ENCODE data around the gene SDCCAG8. TPM values are rescaled to one million over a fixed set of nuclear protein-coding genes. Genes with fewer than 3 reads are reported as not detected.

SDCCAG8 gene
- total and polyA plus RNA-seq, 2 of the 8 experiments (the other 6 are each of a cell fraction or from before 2014, with no cell fraction given): 15.6 to 21.0 TPM

- H3K27ac ChIP-seq (ENCODE audit: low read depth, low read length): no peak overlapping the region
- no peaks in the 10 kb centered on the region for H3K23me2 ChIP-seq (ENCODE audit: low read depth, low read length)
- no peaks in the 10 kb centered on the region for H3K36me3 ChIP-seq (ENCODE audit: control insufficient read depth in 2 of 4, insufficient read depth in 4 of 4, low read length in 3 of 4)
- H3K18ac ChIP-seq (ENCODE audit: extremely low read depth, low read length): no peak overlapping the region
- no peak overlapping the region for H4K8ac ChIP-seq (ENCODE audit: extremely low read depth, insufficient read depth, low read length)
- DNase-seq (ENCODE audit: low read depth in 1 of 2, low spot score in 2 of 2) (no peak), FAIRE-seq (no peak)
- H2AFZ ChIP-seq (ENCODE audit: low read length): no peak overlapping the region
- H3K27me3 ChIP-seq (replicated peaks in 1 of 4; ENCODE audit: control insufficient read depth in 3 of 4, extremely low read depth in 1 of 4, insufficient read depth in 3 of 4, low read length in 3 of 4): no peaks in the 10 kb centered on the region
- no peak overlapping the region for H3K14ac ChIP-seq (ENCODE audit: insufficient read length)
- H3K4me2 ChIP-seq (ENCODE audit: insufficient read depth in 1 of 2, low read depth in 2 of 2, low read length in 2 of 2): no peak overlapping the region
- H3K4ac ChIP-seq (replicated peaks; ENCODE audit: insufficient read length, low read depth, low read length): no peak overlapping the region
- H4K20me1 ChIP-seq (replicated peaks in 1 of 2; ENCODE audit: control insufficient read depth in 1 of 2, insufficient read depth in 2 of 2, low read length in 2 of 2): no peaks in the 10 kb centered on the region
- peak overlapping the region; percentile 4; the same call in 1 of the 2 replicates for H2BK12ac ChIP-seq (ENCODE audit: low read depth, low read length)
- no peak overlapping the region for H3K23ac ChIP-seq (ENCODE audit: insufficient read length)
- 0 out of 2 replicates have a peak overlapping the region, but pooled peaks have one; percentile 0 for H2BK5ac ChIP-seq (ENCODE audit: low read depth, low read length)
- H3K4me1 ChIP-seq (replicated peaks in 1 of 4; ENCODE audit: control insufficient read depth in 3 of 4, insufficient read depth in 4 of 4, low read length in 3 of 4): no peaks in the 10 kb centered on the region
- H2AK5ac ChIP-seq (ENCODE audit: low read depth, low read length): no peak overlapping the region
- CTCF ChIA-PET (ENCODE audit: partially characterized antibody): interaction anchor here (0.9 kb wide), 1 partner anchor 35 kb away, joined by 3 read pairs; no protein-coding TSS in a partner anchor
- POLR2A ChIA-PET (ENCODE audit: partially characterized antibody): no interaction called here
- no peak overlapping the region for H4K91ac ChIP-seq (replicated peaks; ENCODE audit: insufficient read length, low read length)
- no peak overlapping the region for H3K4me3 ChIP-seq (ENCODE audit: extremely low read depth in 1 of 4, insufficient read depth in 2 of 4, low read depth in 3 of 4, low read length in 4 of 4)
- H2BK20ac ChIP-seq (ENCODE audit: low read length): no peak overlapping the region
- no peaks in the 10 kb centered on the region for H3K79me2 ChIP-seq (ENCODE audit: control insufficient read depth in 1 of 2, insufficient read depth in 2 of 2, low read length in 2 of 2)
- H2BK15ac ChIP-seq (ENCODE audit: low read length): no peak overlapping the region
- 96% methylated on average over 7 of the region's 7 CpGs; no CpG with 5 or more reads in 1 of the 2 experiments for WGBS, 2 experiments (ENCODE audit: extremely low coverage in 1 of 2, insufficient coverage in 1 of 2, insufficient read length in 1 of 2, insufficient replicate concordance in 2 of 2, low coverage in 1 of 2, low lambda C conversion rate in 2 of 2, missing lambda C conversion rate in 1 of 2)
- no peak overlapping the region for H3K9ac ChIP-seq (replicated peaks in 1 of 4; ENCODE audit: extremely low read depth in 1 of 4, low read depth in 3 of 4, low read length in 3 of 4)
- H2BK120ac ChIP-seq (replicated peaks; ENCODE audit: low read depth, low read length): no peak overlapping the region
- H3K56ac ChIP-seq (replicated peaks; ENCODE audit: insufficient read length, low read depth, low read length): no peak overlapping the region
- 0 out of 4 replicates have a peak, but pooled peaks cover 0 to 4% of the 10 kb centered on the region in 2 experiments for H3K9me3 ChIP-seq (ENCODE audit: insufficient read depth in 2 of 2, low read depth in 1 of 2, low read length in 1 of 2)
- no peaks in the 10 kb centered on the region for H3K79me1 ChIP-seq (ENCODE audit: low read depth, low read length)
- no peak overlapping the region for H4K5ac ChIP-seq (ENCODE audit: insufficient read length, low read depth, low read length)
- no peak for TF ChIP-seq TEAD4 (IDR thresholded peaks at IDR 0.05; ENCODE audit: low read depth, low read length)
- TF ChIP-seq NRF1 (IDR thresholded peaks at IDR 0.05; ENCODE audit: low read depth, low read length): no peak
- TF ChIP-seq ATF2 (IDR thresholded peaks at IDR 0.05; ENCODE audit: low read length): no peak
- no peak for TF ChIP-seq KDM4A (IDR thresholded peaks at IDR 0.05; ENCODE audit: low read depth, low read length, severe bottlenecking)
- no peak for TF ChIP-seq MAX (IDR thresholded peaks at IDR 0.05)
- no peak for TF ChIP-seq NANOG (IDR thresholded peaks at IDR 0.05; ENCODE audit: insufficient read depth, low read depth, low read length, poor library complexity, severe bottlenecking)
- no peak for TF ChIP-seq CEBPB (IDR thresholded peaks at IDR 0.05; ENCODE audit: low read depth, low read length)
- no peak for TF ChIP-seq SIRT6 (IDR thresholded peaks at IDR 0.05; ENCODE audit: low read length)
- no peak for TF ChIP-seq CBX5 (IDR thresholded peaks at IDR 0.05; ENCODE audit: low read depth, low read length)
- TF ChIP-seq ASH2L (IDR thresholded peaks at IDR 0.05; ENCODE audit: low read length): no peak
- no peak for TF ChIP-seq TAF1 (IDR thresholded peaks at IDR 0.05; ENCODE audit: low read depth, low read length)
- no peak for TF ChIP-seq GTF2F1 (IDR thresholded peaks at IDR 0.05; ENCODE audit: borderline replicate concordance, low read depth, low read length)
- TF ChIP-seq GABPA (IDR thresholded peaks at IDR 0.05; ENCODE audit: borderline replicate concordance, insufficient read depth, low read length): no peak
These were observed 270.3 kb downstream of the SDCCAG8 start for GRCh38 chr1:243526180-243526579.

Data from H1 (cell line).